HepG2 (cell line): ENCODE data around the gene NGRN. TPM values are rescaled to one million over a fixed set of nuclear protein-coding genes. Genes with fewer than 3 reads are reported as not detected.

Experiments
- ATAC-seq: fragments of 200-7000 bp; cut with Tn5 transposase; 3 replicates; pipeline ENCODE4 v1.9.1; 2020; ENCODE audit warnings: mild to moderate bottlenecking, moderate library complexity
- BruUV-seq: library from RNA; stranded (reverse); fragments of 400-500 nt; replicated peaks from 2 replicates; lab custom pipeline; 2021; lab: Mats Ljungman, UMichigan
- CTCF ChIA-PET: fragments of 300-600 bp; formaldehyde crosslinking; extraction: SDS; loops from one replicate; lab custom pipeline; 2021; ENCODE audit warnings: low total read pairs, inconsistent platforms, low intra/inter-chr PET ratio; lab: Yijun Ruan, JAX
- POLR2A ChIA-PET: fragments of 350-600 bp; sonication (Branson Sonifier 250); formaldehyde crosslinking; loops from one replicate; lab custom pipeline; 2020; ENCODE audit warnings: antibody characterized with exemption, inconsistent platforms; lab: Yijun Ruan, JAX
- DNase-seq: peaks from one replicate; pipeline ENCODE4 v3.0.0-alpha.2; 2015; ENCODE audit warnings: low spot score
- FAIRE-seq: peaks from 3 replicates; lab custom pipeline; 2011; peaks lifted over from hg19 to GRCh38; lab: Jason Lieb, UNC
- H2AFZ ChIP-seq: one replicate; pipeline ENCODE4 v1.6.1; 2011; ENCODE audit warnings: low read length, inconsistent platforms
- H3K27ac ChIP-seq: fragments of 300-600 bp; 3 replicates; pipeline ENCODE4 v1.8.0; 2011; ENCODE audit warnings: mixed run types, mild to moderate bottlenecking, mixed read lengths, low read length, inconsistent platforms; ENCODE audit not compliant: insufficient read depth; ENCODE audit errors: extremely low read length
- H3K27me3 ChIP-seq, 2 experiments: fragments of 200-600 bp in 1 of 2; 2 replicates in 1 of 2; 3 replicates in 1 of 2; pipeline versions ENCODE4 v1.6.0 to v1.8.0; 2011; ENCODE audit warnings: low read length in 2 of 2, mild to moderate bottlenecking in 2 of 2, moderate library complexity in 2 of 2, inconsistent platforms in 1 of 2; ENCODE audit not compliant: insufficient read depth in 2 of 2, control insufficient read depth in 1 of 2
- H3K36me3 ChIP-seq, 2 experiments: fragments of 200-600 bp in 1 of 2; replicated peaks in 1 of 2; 2 replicates in 1 of 2; 3 replicates in 1 of 2; pipeline versions ENCODE4 v1.5.1 to v1.8.0; 2011; ENCODE audit warnings: low read length in 2 of 2, inconsistent platforms in 1 of 2; ENCODE audit not compliant: insufficient read depth in 2 of 2, control insufficient read depth in 1 of 2
- H3K4me1 ChIP-seq: 2 replicates; pipeline ENCODE4 v1.5.1; 2012; ENCODE audit warnings: low read length, inconsistent platforms; ENCODE audit not compliant: insufficient read depth
- H3K4me2 ChIP-seq: 2 replicates; pipeline ENCODE4 v1.6.0; 2011; ENCODE audit warnings: low read depth, low read length, inconsistent platforms
- H3K4me3 ChIP-seq, 3 experiments: fragments of 200-600 bp in 1 of 3; sonication (generic), shearing (Covaris generic) in 1 of 3; replicated peaks in 1 of 3; 2 replicates each; pipeline ENCODE4 v1.5.1; 2011 to 2016; ENCODE audit warnings: low read length in 3 of 3, inconsistent platforms in 2 of 3, low read depth in 2 of 3, mild to moderate bottlenecking in 2 of 3, control low read depth in 1 of 3, mixed read lengths in 1 of 3; ENCODE audit not compliant: insufficient read depth in 1 of 3
- H3K79me2 ChIP-seq: one replicate; pipeline ENCODE4 v1.6.1; 2011; ENCODE audit warnings: low read length, inconsistent platforms; ENCODE audit not compliant: insufficient read depth
- H3K9ac ChIP-seq: 2 replicates; pipeline ENCODE4 v1.6.0; 2011; ENCODE audit warnings: mild to moderate bottlenecking, low read depth, low read length, inconsistent platforms; ENCODE audit not compliant: insufficient read depth
- H3K9me3 ChIP-seq: 2 replicates; pipeline ENCODE4 v1.5.1; 2012; ENCODE audit warnings: mild to moderate bottlenecking, low read length
- H4K20me1 ChIP-seq: 2 replicates; pipeline ENCODE4 v1.6.0; 2011; ENCODE audit warnings: inconsistent platforms, mild to moderate bottlenecking, low read length, moderate library complexity; ENCODE audit not compliant: insufficient read depth
- HDAC1 ChIP-seq: sonication (generic); formaldehyde crosslinking; IDR thresholded peaks from 2 replicates; pipeline ENCODE4 v1.5.1; 2020; ENCODE audit warnings: mild to moderate bottlenecking, missing genetic modification reagents
- HNRNPH1 ChIP-seq: fragments of 200-400 bp; formaldehyde crosslinking; optimal IDR thresholded peaks from 2 replicates; pipeline ENCODE3; 2017; ENCODE audit warnings: mild to moderate bottlenecking, low read depth, low read length
- KLF13 ChIP-seq: sonication (generic); formaldehyde crosslinking; IDR thresholded peaks from 2 replicates; pipeline ENCODE4 v1.4.0; 2020; ENCODE audit warnings: mild to moderate bottlenecking, missing genetic modification reagents
- KLF16 ChIP-seq, 2 experiments: sonication (generic) in 1 of 2; formaldehyde crosslinking in 1 of 2; IDR thresholded peaks; 2 replicates each; pipeline versions ENCODE4 v1.6.1 to v1.8.0; 2016 to 2023; ENCODE audit warnings: missing genetic modification reagents in 2 of 2, missing compliant biosample characterization in 1 of 2
- ZNF205 ChIP-seq: IDR thresholded peaks from 2 replicates; pipeline ENCODE4 v1.6.1; 2018; ENCODE audit warnings: missing biosample characterization, missing genetic modification reagents
- ZNF260 ChIP-seq: sonication (generic); formaldehyde crosslinking; IDR thresholded peaks from 2 replicates; pipeline ENCODE4 v1.4.0; 2020; ENCODE audit warnings: missing genetic modification reagents, low read depth, mild to moderate bottlenecking, borderline replicate concordance
- ZNF543 ChIP-seq: sonication (generic); formaldehyde crosslinking; IDR thresholded peaks from 2 replicates; pipeline ENCODE4 v1.4.0; 2020; ENCODE audit warnings: mild to moderate bottlenecking, missing genetic modification reagents
- ZNF670 ChIP-seq: sonication (generic); formaldehyde crosslinking; IDR thresholded peaks from 2 replicates; pipeline ENCODE4 v1.8.0; 2022; ENCODE audit warnings: mild to moderate bottlenecking, missing genetic modification reagents, borderline replicate concordance
- ZNF766 ChIP-seq: sonication (generic); formaldehyde crosslinking; IDR thresholded peaks from 2 replicates; pipeline ENCODE4 v1.5.0; 2020; ENCODE audit warnings: missing genetic modification reagents, borderline replicate concordance
- ZNF776 ChIP-seq: sonication (generic); formaldehyde crosslinking; IDR thresholded peaks from 2 replicates; pipeline ENCODE4 v1.4.0; 2020; ENCODE audit warnings: mild to moderate bottlenecking, missing genetic modification reagents
- ZSCAN31 ChIP-seq: sonication (generic); formaldehyde crosslinking; IDR thresholded peaks from 2 replicates; pipeline ENCODE4 v1.5.0; 2020; ENCODE audit warnings: low read depth, mild to moderate bottlenecking, missing genetic modification reagents
- WGBS: methylation state at CpG from one replicate; pipeline ENCODE4 v1.1.6; 2017; ENCODE audit warnings: low lambda C conversion rate; 5-methylcytosine and 5-hydroxymethylcytosine counted together
- in situ Hi-C: cut with HindIII; loops from 2 replicates; pipeline ENCODE4 v1.10.0; 2017; ENCODE audit warnings: low pct_unique_long_range_greater_than_20kb; ENCODE audit not compliant: extremely low pct_ligation_motif_present
- intact Hi-C: fragments of 100-400 bp; cut with micrococcal nuclease; formaldehyde crosslinking; loops from one replicate; pipeline ENCODE4 v1.10.0; 2022; ENCODE audit not compliant: unreplicated experiment
- polyA plus RNA-seq, 8 experiments: library from polyadenylated mRNA; depleted of rRNA in 3 of 8; stranded (reverse) in 7 of 8; unstranded in 1 of 8; fragments of >200 nt; fragmentation: Illumina TruSeq in 4 of 8; extraction: Trizol in 4 of 8; gene quantifications; 2 replicates each; pipeline versions ENCODE4 v1.2.1 to v1.2.3, GENCODE V29; 2011 to 2016; ENCODE audit warnings: low read depth in 4 of 8, missing spikeins in 1 of 8, mixed read lengths in 1 of 8; ENCODE audit not compliant: insufficient read depth in 1 of 8
- total RNA-seq, 5 experiments: library from RNA; depleted of rRNA; stranded (reverse); fragments of >200 nt; fragmentation: Illumina TruSeq; extraction: Trizol; gene quantifications; 2 replicates each; pipeline ENCODE4 v1.2.3, GENCODE V29; 2016; ENCODE audit warnings: low read depth in 1 of 5
- TF ChIP-seq, protein P1 (sequence below): sonication (generic); formaldehyde crosslinking; IDR thresholded peaks from 2 replicates; pipeline ENCODE4 v1.5.0; 2020; ENCODE audit warnings: missing genetic modification reagents

Gene NGRN
- total and polyA plus RNA-seq, 2 of the 13 experiments (the other 11 are each of a cell fraction or from before 2014, with no cell fraction given) = 39.8 to 63.7 TPM

DNA sequence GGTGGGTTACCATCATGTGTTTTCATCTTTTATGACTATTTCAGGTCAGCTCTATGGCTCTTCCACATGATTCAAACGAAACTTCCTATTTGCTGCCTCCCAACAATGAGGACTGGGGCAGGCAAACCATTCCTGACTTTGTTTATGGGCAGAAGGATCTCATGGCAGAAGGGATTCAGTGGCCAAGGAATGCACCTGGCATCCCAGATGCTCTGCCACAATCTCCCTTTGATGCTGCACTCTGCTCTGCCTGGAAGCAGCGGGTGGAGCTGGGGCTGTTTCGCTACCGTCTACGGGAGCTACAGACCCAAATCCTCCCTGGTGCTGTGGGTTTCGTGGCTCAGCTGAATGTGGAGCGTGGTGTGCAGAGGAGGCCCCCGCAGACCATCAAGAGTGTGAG is 24.6 kb upstream of the NGRN start:
- Histone ChIP-seq H3K4me3 (no peak overlapping the region), H3K79me2 (no peaks in the 10 kb centered on the region), H3K27me3 (no peaks in the 10 kb centered on the region), H3K4me2 (no peak overlapping the region), H3K9ac (no peak overlapping the region), H2AFZ (no peak overlapping the region), H3K27ac (no peak overlapping the region), H3K4me1 (peaks cover 16% of the 10 kb centered on the region), H4K20me1 (no peaks in the 10 kb centered on the region), H3K36me3 (peaks cover 0 to 12% of the 10 kb centered on the region in 2 experiments; a peak in 2 of 5 replicates), H3K9me3 (no peaks in the 10 kb centered on the region)
- in situ Hi-C loops (no loop called here), intact Hi-C loops (no loop called here)
- no peak for DNase-seq
- WGBS = 95% methylated on average over 3 of the region's 8 CpGs
- no peak for FAIRE-seq
- POLR2A ChIA-PET = interaction anchor here (1.5 kb wide), 1 partner anchor 12 kb away, joined by 3 read pairs; no protein-coding TSS in a partner anchor
- ATAC-seq = no peak
- TF ChIP-seq ZNF543 (CRISPR knock-in tag) = no peak
- TF ChIP-seq ZSCAN31 (CRISPR knock-in tag) = no peak
- TF ChIP-seq, protein P1, sequence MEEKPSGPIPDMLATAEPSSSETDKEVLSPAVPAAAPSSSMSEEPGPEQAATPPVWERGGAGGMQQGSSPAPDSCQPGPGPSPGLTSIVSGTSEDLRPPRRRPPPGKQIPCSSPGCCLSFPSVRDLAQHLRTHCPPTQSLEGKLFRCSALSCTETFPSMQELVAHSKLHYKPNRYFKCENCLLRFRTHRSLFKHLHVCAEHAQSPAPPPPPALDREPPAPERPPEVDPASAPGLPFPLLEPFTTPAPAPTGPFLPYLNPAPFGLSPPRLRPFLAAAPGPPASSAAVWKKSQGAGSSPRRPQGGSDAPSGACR (CRISPR knock-in tag) = no peak
- TF ChIP-seq KLF16 (CRISPR knock-in tag; IDR thresholded peaks at IDR 0.05) = no peak
- TF ChIP-seq ZNF766 (CRISPR knock-in tag) = no peak
- no peak for TF ChIP-seq HNRNPH1
- no peak for TF ChIP-seq ZNF260 (CRISPR knock-in tag)
- TF ChIP-seq ZNF776 (CRISPR knock-in tag) = no peak
- TF ChIP-seq KLF13 = no peak
- TF ChIP-seq HDAC1 (CRISPR knock-in tag) = no peak
- TF ChIP-seq ZNF670 (CRISPR knock-in tag) = no peak
- no peak for TF ChIP-seq ZNF205 (CRISPR knock-in tag)
- CTCF ChIA-PET = no interaction called here
- no TSS peak for BruUV-seq
